CD4-positive, alpha-beta T cell treated with Interferon alpha-2 for 1 hour (primary cell): ENCODE measurements around the gene HOXB7.

Source experiments
- DNase-seq, 2 donors: peaks; one replicate each; pipeline ENCODE4 v3.0.0-alpha.2; 2020 to 2022

HOXB7 gene

GRCh38 chr17:48636177-48637018 is 25.6 kb upstream of the HOXB7 start:
- peak; percentile 40 to 69 for DNase-seq

GRCh38 chr17:48634493-48635208 is 23.8 kb upstream of the HOXB7 start:
- no peak for DNase-seq

GRCh38 chr17:48633266-48633677 is 22.5 kb upstream of the HOXB7 start:
- no peak for DNase-seq

- DNase-seq = no peak
Measured at GRCh38 chr17:48632579-48633265, 21.9 kb upstream of the HOXB7 start.

- no peak for DNase-seq
Measured at GRCh38 chr17:48631693-48632578, 21.1 kb upstream of the HOXB7 start.

GRCh38 chr17:48630925-48631692 is 20.3 kb upstream of the HOXB7 start:
- DNase-seq = no peak

- no peak for DNase-seq
Measured at GRCh38 chr17:48630009-48630924, 19.4 kb upstream of the HOXB7 start.

- no peak for DNase-seq
Measured at GRCh38 chr17:48629411-48629759, 18.6 kb upstream of the HOXB7 start.

- no peak for DNase-seq
Measured at GRCh38 chr17:48628649-48629410, 18.0 kb upstream of the HOXB7 start.

GRCh38 chr17:48627623-48628521 is 17.1 kb upstream of the HOXB7 start:
- no peak for DNase-seq

- no peak for DNase-seq
Measured at GRCh38 chr17:48627118-48627597, 16.3 kb upstream of the HOXB7 start.

GRCh38 chr17:48626245-48627117 is 15.7 kb upstream of the HOXB7 start, which contains the start of gene HOXB9:
HOXB9 (minus strand) TSS chr17:48626358; CDS start chr17:48626269, 89 bp downstream.
- peak in 1 of 2 donors; percentile 48 for DNase-seq

GRCh38 chr17:48625495-48626244 is 14.9 kb upstream of the HOXB7 start:
- peak in 1 of 2 donors; percentile 42 for DNase-seq

- no peak for DNase-seq
Measured at GRCh38 chr17:48624544-48625494, 14.0 kb upstream of the HOXB7 start.

GRCh38 chr17:48624118-48624517 is 13.3 kb upstream of the HOXB7 start:
- no peak for DNase-seq
